HG03135 (cell line): ENCODE measurements around the gene VAV2.

Experiments
- ATAC-seq: cut with Tn5 transposase; IDR thresholded peaks from one replicate; pipeline ENCODE4 v1.9.1; 2021; ENCODE audit warnings: mild to moderate bottlenecking, moderate library complexity; ENCODE audit not compliant: unreplicated experiment

The VAV2 gene

GRCh38 chr9:133838859-133839507, 153.1 kb downstream of the VAV2 start:
- no peak for ATAC-seq

- ATAC-seq, result no peak
These were observed 154.2 kb downstream of the VAV2 start for GRCh38 chr9:133837627-133838597.

- ATAC-seq, result no peak
These were observed 155.3 kb downstream of the VAV2 start for GRCh38 chr9:133836818-133837217.

- ATAC-seq, result no peak
These were observed 155.9 kb downstream of the VAV2 start for GRCh38 chr9:133836001-133836758.

GRCh38 chr9:133835262-133835901, 156.7 kb downstream of the VAV2 start:
- ATAC-seq, result no peak

- no peak for ATAC-seq
These were observed 157.8 kb downstream of the VAV2 start for GRCh38 chr9:133834080-133834976.

GRCh38 chr9:133833388-133834025, 158.6 kb downstream of the VAV2 start:
- no peak for ATAC-seq

GRCh38 chr9:133832877-133833276, 159.2 kb downstream of the VAV2 start:
- ATAC-seq, result no peak

GRCh38 chr9:133830711-133831110, 161.4 kb downstream of the VAV2 start:
- no peak for ATAC-seq

- ATAC-seq, result no peak
These were observed 161.8 kb downstream of the VAV2 start for GRCh38 chr9:133830310-133830709.

- ATAC-seq, result no peak
These were observed 163.7 kb downstream of the VAV2 start for GRCh38 chr9:133828338-133828997.

- ATAC-seq, result no peak
These were observed 165.6 kb downstream of the VAV2 start for GRCh38 chr9:133826289-133827085.

GRCh38 chr9:133825555-133826218, 166.4 kb downstream of the VAV2 start:
- ATAC-seq, result no peak

GRCh38 chr9:133824802-133825186, 167.3 kb downstream of the VAV2 start:
- no peak for ATAC-seq

- ATAC-seq, result no peak
These were observed 167.9 kb downstream of the VAV2 start for GRCh38 chr9:133824106-133824801.

- no peak for ATAC-seq
These were observed 168.7 kb downstream of the VAV2 start for GRCh38 chr9:133823189-133824105.
